CD4-positive, alpha-beta T cell (primary cell): ENCODE data around the gene ELOVL3. TPM values are rescaled to one million over a fixed set of nuclear protein-coding genes. Genes with fewer than 3 reads are reported as not detected.

Experiments used
- ATAC-seq: fragments of 200-7000 bp; cut with Tn5 transposase; one replicate; pipeline ENCODE4 v1.10.0; 2022; ENCODE audit warnings: mild to moderate bottlenecking; ENCODE audit not compliant: poor library complexity
- CTCF ChIA-PET: fragments of 350-600 bp; sonication (Branson Sonifier 250); formaldehyde crosslinking; loops from one replicate; lab custom pipeline; 2021; ENCODE audit warnings: antibody characterized with exemption, inconsistent platforms; lab: Charles Lee
- POLR2A ChIA-PET: fragments of 350-600 bp; sonication (Branson Sonifier 250); formaldehyde crosslinking; loops from one replicate; lab custom pipeline; 2021; ENCODE audit warnings: antibody characterized with exemption, inconsistent platforms; lab: Charles Lee
- DNase-seq, 14 experiments: peaks; one replicate each; pipeline ENCODE4 v3.0.0-alpha.2; 2013 to 2020; ENCODE audit warnings: mixed read lengths in 2 of 14
- H3K27ac ChIP-seq, 2 donors: one replicate each; pipeline versions ENCODE4 v1.5.1 to v1.7.0; 2013; ENCODE audit warnings: low read length in 2 of 2, low read depth in 1 of 2, mild to moderate bottlenecking in 1 of 2
- H3K27me3 ChIP-seq, 2 experiments: 1 replicate in 1 of 2; 2 replicates in 1 of 2; pipeline versions ENCODE4 v1.6.1 to v1.7.0; 2013; ENCODE audit warnings: low read length in 2 of 2, control low read depth in 1 of 2, mild to moderate bottlenecking in 1 of 2, moderate library complexity in 1 of 2; ENCODE audit not compliant: insufficient read depth in 2 of 2, control insufficient read depth in 1 of 2
- H3K36me3 ChIP-seq: one replicate; pipeline ENCODE4 v1.6.1; 2013; ENCODE audit warnings: low read length, control low read depth; ENCODE audit not compliant: insufficient read depth
- H3K4me1 ChIP-seq: one replicate; pipeline ENCODE4 v1.6.1; 2013; ENCODE audit warnings: low read length, control low read depth; ENCODE audit not compliant: insufficient read depth
- H3K4me3 ChIP-seq: one replicate; pipeline ENCODE4 v1.5.1; 2013; ENCODE audit warnings: mild to moderate bottlenecking, low read length, moderate library complexity
- H3K9me3 ChIP-seq, 2 experiments: 1 replicate in 1 of 2; 2 replicates in 1 of 2; pipeline versions ENCODE4 v1.6.1 to v1.7.0; 2013; ENCODE audit warnings: low read length in 2 of 2, mild to moderate bottlenecking in 2 of 2, control low read depth in 1 of 2, moderate library complexity in 1 of 2; ENCODE audit not compliant: control insufficient read depth in 1 of 2, insufficient read depth in 1 of 2
- H3K27ac Mint-ChIP-seq: one replicate; pipeline ENCODE4 v1.8.0; 2020; ENCODE audit warnings: mixed read lengths
- H3K27me3 Mint-ChIP-seq: one replicate; pipeline ENCODE4 v1.8.0; 2021; ENCODE audit warnings: mixed read lengths
- H3K36me3 Mint-ChIP-seq: one replicate; pipeline ENCODE4 v1.8.0; 2021; ENCODE audit warnings: low read depth, mixed read lengths
- H3K4me1 Mint-ChIP-seq: one replicate; pipeline ENCODE4 v1.8.0; 2021; ENCODE audit warnings: low read depth, mixed read lengths
- H3K4me3 Mint-ChIP-seq: one replicate; pipeline ENCODE4 v1.8.0; 2020; ENCODE audit warnings: mild to moderate bottlenecking, mixed read lengths
- H3K9me3 Mint-ChIP-seq: one replicate; pipeline ENCODE4 v1.8.0; 2020; ENCODE audit warnings: mixed read lengths
- CTCF ChIP-seq: fragments of 200-600 bp; IDR thresholded peaks from one replicate; pipeline ENCODE4 v1.8.0; 2022; ENCODE audit warnings: antibody characterized with exemption, mild to moderate bottlenecking
- intact Hi-C, 2 experiments: fragments of 100-400 bp; cut with DNase I in 1 of 2; cut with micrococcal nuclease in 1 of 2; formaldehyde crosslinking; loops; one replicate each; pipeline versions ENCODE4 v1.15.1 to v1.9.0; 2023 to 2025; cut with DNase I, micrococcal nuclease
- total RNA-seq, 174 experiments: library from RNA in 2 of 174; stranded (reverse) in 2 of 174; gene quantifications; one replicate each; pipeline ENCODE4 v1.2.3 and lab custom pipeline; 2021 to 2026

ELOVL3 gene
- total RNA-seq, 2 experiments from 2014 or later = not detected

GRCh38 chr10:102191956-102192355, 34.1 kb upstream of the ELOVL3 start:
- no peaks in the 10 kb centered on the region for H3K36me3 Mint-ChIP-seq
- no peak overlapping the region for H3K27ac Mint-ChIP-seq
- ChIA-PET CTCF (no interaction called here), POLR2A (no interaction called here)
- no peaks in the 10 kb centered on the region for H3K36me3 ChIP-seq
- H3K27me3 Mint-ChIP-seq = no peaks in the 10 kb centered on the region
- peaks cover 15% of the 10 kb centered on the region for H3K4me1 Mint-ChIP-seq
- TF ChIP-seq CTCF = no peak
- H3K27me3 ChIP-seq = no peaks in the 10 kb centered on the region
- no peak overlapping the region for H3K4me3 Mint-ChIP-seq
- H3K9me3 Mint-ChIP-seq = peaks cover 4% of the 10 kb centered on the region
- no peak overlapping the region for H3K27ac ChIP-seq
- ATAC-seq (no peak), DNase-seq (no peak)
- intact Hi-C loops = no loop called here
- peaks cover 18% of the 10 kb centered on the region for H3K4me1 ChIP-seq
- no peak overlapping the region for H3K4me3 ChIP-seq
- peaks cover 0 to 17% of the 10 kb centered on the region in 2 experiments for H3K9me3 ChIP-seq

- Mint-ChIP-seq H3K9me3 (peaks cover 4% of the 10 kb centered on the region), H3K4me1 (no peaks in the 10 kb centered on the region), H3K4me3 (no peak overlapping the region), H3K36me3 (no peaks in the 10 kb centered on the region), H3K27me3 (peaks cover 5% of the 10 kb centered on the region), H3K27ac (no peak overlapping the region)
- intact Hi-C loops = no loop called here
- peaks cover 0 to 3% of the 10 kb centered on the region in 2 experiments for H3K27me3 ChIP-seq
- H3K4me3 ChIP-seq = no peak overlapping the region
- peaks cover 0 to 14% of the 10 kb centered on the region in 2 experiments for H3K9me3 ChIP-seq
- ATAC-seq = no peak
- ChIA-PET CTCF (no interaction called here), POLR2A (no interaction called here)
- no peaks in the 10 kb centered on the region for H3K36me3 ChIP-seq
- TF ChIP-seq CTCF = no peak
- no peaks in the 10 kb centered on the region for H3K4me1 ChIP-seq
- DNase-seq = no peak
- no peak overlapping the region for H3K27ac ChIP-seq
Measured at GRCh38 chr10:102195296-102195870, 30.7 kb upstream of the ELOVL3 start.

GRCh38 chr10:102196893-102197292, 29.2 kb upstream of the ELOVL3 start:
- Mint-ChIP-seq H3K36me3 (no peaks in the 10 kb centered on the region), H3K4me1 (no peaks in the 10 kb centered on the region), H3K27ac (no peak overlapping the region), H3K9me3 (no peaks in the 10 kb centered on the region), H3K4me3 (no peak overlapping the region), H3K27me3 (peaks cover 5% of the 10 kb centered on the region)
- Histone ChIP-seq H3K9me3 (peaks cover 0 to 8% of the 10 kb centered on the region in 2 experiments), H3K27ac (no peak overlapping the region), H3K4me1 (no peaks in the 10 kb centered on the region), H3K4me3 (no peak overlapping the region), H3K36me3 (no peaks in the 10 kb centered on the region), H3K27me3 (peaks cover 0 to 3% of the 10 kb centered on the region in 2 experiments)
- ATAC-seq = no peak
- no peak for DNase-seq
- POLR2A ChIA-PET = no interaction called here
- CTCF ChIA-PET = no interaction called here
- TF ChIP-seq CTCF = no peak
- intact Hi-C loops = no loop called here
